ENCODE data around the gene FBXO42. TPM values are rescaled to one million over a fixed set of nuclear protein-coding genes. Genes with fewer than 3 reads are reported as not detected.

Gene FBXO42
- total RNA-seq, 1 experiment from 2014 or later, result 21.9 TPM

DNA sequence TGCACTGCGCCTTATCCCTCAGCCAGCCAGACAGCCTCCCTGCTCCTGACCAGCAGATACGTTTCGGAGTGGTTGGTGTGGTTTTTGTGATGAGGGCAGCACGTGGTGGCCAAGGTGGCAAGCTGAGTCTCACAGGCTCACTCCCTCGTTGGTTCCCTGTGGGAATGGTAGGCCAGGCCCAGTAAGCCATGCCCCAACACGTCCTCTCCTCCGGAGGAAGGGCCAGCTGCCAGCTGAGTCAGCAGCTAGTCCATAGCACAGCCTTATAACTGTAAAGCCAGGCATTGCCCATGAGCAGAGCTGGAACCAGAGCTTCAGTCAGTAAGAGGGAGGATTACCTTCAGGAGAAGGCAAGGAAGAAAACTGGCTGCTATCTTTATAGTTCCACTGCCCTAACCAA is 44.3 kb upstream of the FBXO42 start:
- intact Hi-C loops (cut with micrococcal nuclease), result loop anchor here (1.0 kb wide), 1 partner anchor 29 kb away; the partner anchor contains the start of gene SZRD1
- no TSS peak for BruUV-seq (replicated peaks)
- Mint-ChIP-seq H3K27me3 (ENCODE audit: insufficient read depth, unreplicated experiment) (no peaks in the 10 kb centered on the region), H3K4me1 (ENCODE audit: insufficient read depth, unreplicated experiment) (peaks cover 22% of the 10 kb centered on the region), H3K4me3 (ENCODE audit: unreplicated experiment) (no peak overlapping the region), H3K36me3 (ENCODE audit: insufficient read depth, unreplicated experiment) (peaks cover 35% of the 10 kb centered on the region), H3K9me3 (ENCODE audit: unreplicated experiment) (no peaks in the 10 kb centered on the region), H3K27ac (ENCODE audit: low read depth, unreplicated experiment) (peak overlapping the region; percentile 88)
- TF ChIP-seq, protein P1, sequence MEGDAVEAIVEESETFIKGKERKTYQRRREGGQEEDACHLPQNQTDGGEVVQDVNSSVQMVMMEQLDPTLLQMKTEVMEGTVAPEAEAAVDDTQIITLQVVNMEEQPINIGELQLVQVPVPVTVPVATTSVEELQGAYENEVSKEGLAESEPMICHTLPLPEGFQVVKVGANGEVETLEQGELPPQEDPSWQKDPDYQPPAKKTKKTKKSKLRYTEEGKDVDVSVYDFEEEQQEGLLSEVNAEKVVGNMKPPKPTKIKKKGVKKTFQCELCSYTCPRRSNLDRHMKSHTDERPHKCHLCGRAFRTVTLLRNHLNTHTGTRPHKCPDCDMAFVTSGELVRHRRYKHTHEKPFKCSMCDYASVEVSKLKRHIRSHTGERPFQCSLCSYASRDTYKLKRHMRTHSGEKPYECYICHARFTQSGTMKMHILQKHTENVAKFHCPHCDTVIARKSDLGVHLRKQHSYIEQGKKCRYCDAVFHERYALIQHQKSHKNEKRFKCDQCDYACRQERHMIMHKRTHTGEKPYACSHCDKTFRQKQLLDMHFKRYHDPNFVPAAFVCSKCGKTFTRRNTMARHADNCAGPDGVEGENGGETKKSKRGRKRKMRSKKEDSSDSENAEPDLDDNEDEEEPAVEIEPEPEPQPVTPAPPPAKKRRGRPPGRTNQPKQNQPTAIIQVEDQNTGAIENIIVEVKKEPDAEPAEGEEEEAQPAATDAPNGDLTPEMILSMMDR (IDR thresholded peaks at IDR 0.05; ENCODE audit: unreplicated experiment), result no peak
- CTCF ChIA-PET, result no interaction called here
- peak; percentile 94 for DNase-seq (ENCODE audit: unreplicated experiment)
- POLR2A ChIA-PET, result interaction anchor here (0.6 to 1.9 kb wide), 7 partner anchors 10 to 1007 kb away, joined by 3 to 17 read pairs (median 5); partner anchors contain the start of genes FBXO42, NECAP2 and SZRD1

DNA sequence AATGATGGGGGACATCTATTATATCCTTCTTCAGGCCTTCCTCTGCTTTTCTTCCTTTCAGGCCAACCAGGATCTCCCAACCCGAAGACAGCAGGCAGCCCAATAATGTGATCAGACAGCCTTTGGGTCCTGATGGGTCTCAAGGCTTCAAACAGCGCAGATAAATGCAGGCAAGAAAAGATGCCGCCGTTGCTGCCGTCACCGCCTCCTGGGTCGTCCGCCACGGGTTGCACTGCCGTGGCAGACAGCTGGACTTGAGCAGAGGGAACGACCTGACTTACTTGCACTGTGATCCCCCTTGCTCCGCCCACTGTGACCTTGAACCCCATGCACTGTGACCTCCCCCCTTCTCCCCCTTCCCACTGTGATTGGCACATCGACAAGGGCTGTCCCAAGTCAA is 42.7 kb upstream of the FBXO42 start:
- Mint-ChIP-seq H3K4me3 (ENCODE audit: unreplicated experiment) (no peak overlapping the region), H3K4me1 (ENCODE audit: insufficient read depth, unreplicated experiment) (peaks cover 22% of the 10 kb centered on the region), H3K36me3 (ENCODE audit: insufficient read depth, unreplicated experiment) (peaks cover 44% of the 10 kb centered on the region), H3K27ac (ENCODE audit: low read depth, unreplicated experiment) (no peak overlapping the region), H3K27me3 (ENCODE audit: insufficient read depth, unreplicated experiment) (no peaks in the 10 kb centered on the region), H3K9me3 (ENCODE audit: unreplicated experiment) (no peaks in the 10 kb centered on the region)
- BruUV-seq (replicated peaks), result no TSS peak
- intact Hi-C loops (cut with micrococcal nuclease), result no loop called here
- CTCF ChIA-PET, result no interaction called here
- POLR2A ChIA-PET, result interaction anchor here (1.1 kb wide), 1 partner anchor 26 kb away, joined by 4 read pairs; no protein-coding TSS in a partner anchor
- DNase-seq (ENCODE audit: unreplicated experiment), result no peak
- TF ChIP-seq, protein P1 (IDR thresholded peaks at IDR 0.05; ENCODE audit: unreplicated experiment), result no peak

DNA sequence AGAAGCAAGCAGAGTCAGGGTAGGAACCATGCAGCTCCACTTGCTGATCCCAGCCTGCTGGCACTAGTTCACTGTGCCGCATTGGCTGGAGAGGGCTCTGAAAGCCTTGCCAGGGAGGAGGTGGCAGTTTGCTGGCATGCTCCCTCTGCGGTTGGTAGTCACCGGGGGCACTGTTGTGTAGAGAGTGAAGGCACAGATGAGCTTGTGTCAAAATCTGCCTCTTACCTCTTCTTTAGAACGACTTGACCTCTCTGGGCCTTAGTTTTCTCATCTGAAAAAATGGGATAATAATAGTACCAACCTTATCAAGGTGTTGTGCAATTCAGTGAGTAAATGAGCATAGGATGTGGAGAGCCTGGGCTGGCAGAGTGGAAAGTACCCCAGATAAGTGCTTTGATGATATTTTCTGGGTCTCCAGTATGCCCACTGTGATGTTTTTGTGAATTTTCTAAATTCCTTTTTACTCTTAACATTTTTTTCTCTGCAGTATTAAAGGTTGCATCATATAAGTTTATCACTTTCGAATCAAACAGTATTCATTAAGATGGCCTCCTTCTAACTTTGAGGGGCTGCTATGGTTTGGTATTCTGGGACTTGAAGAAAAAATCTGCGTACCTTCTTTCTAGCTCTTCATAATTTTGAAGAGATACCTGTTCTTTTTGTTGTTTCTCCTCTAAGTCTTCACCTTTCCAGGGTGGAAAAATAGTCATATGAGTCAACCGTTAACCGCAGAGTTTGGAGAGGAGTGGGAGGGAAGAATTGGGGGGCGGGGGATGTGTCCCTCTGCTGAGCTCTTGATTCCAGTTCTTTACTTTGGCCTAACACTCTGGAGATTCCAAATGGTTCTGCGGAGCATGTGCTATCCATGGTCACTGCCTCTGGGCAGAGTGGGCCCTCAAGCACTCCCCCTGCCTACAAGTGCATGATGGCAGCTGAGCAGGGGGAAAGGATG is 41.6 kb upstream of the FBXO42 start:
- H3K27ac Mint-ChIP-seq (ENCODE audit: low read depth, unreplicated experiment), result peak overlapping the region; percentile 60

More for the DNA sequence above, 41.6 kb upstream of the FBXO42 start:
- BruUV-seq (replicated peaks), result no TSS peak
- intact Hi-C loops (cut with micrococcal nuclease), result no loop called here
- Mint-ChIP-seq H3K4me1 (ENCODE audit: insufficient read depth, unreplicated experiment) (peaks cover 22% of the 10 kb centered on the region), H3K9me3 (ENCODE audit: unreplicated experiment) (no peaks in the 10 kb centered on the region), H3K36me3 (ENCODE audit: insufficient read depth, unreplicated experiment) (peaks cover 39% of the 10 kb centered on the region), H3K27me3 (ENCODE audit: insufficient read depth, unreplicated experiment) (no peaks in the 10 kb centered on the region), H3K4me3 (ENCODE audit: unreplicated experiment) (no peak overlapping the region)
- CTCF ChIA-PET, result interaction anchor here (0.6 to 1.0 kb wide), 3 partner anchors 46 to 151 kb away, joined by 3 to 4 read pairs (median 3); partner anchors contain the start of gene NECAP2
- no peak for DNase-seq (ENCODE audit: unreplicated experiment)
- POLR2A ChIA-PET, result interaction anchor here (0.6 to 1.1 kb wide), 2 partner anchors 25 to 47 kb away, joined by 4 read pairs; partner anchors contain the start of gene NECAP2
- TF ChIP-seq, protein P1 (IDR thresholded peaks at IDR 0.05; ENCODE audit: unreplicated experiment), result no peak
